Type B pancreatic cell (in vitro differentiated cells): ENCODE measurements around the gene MC4R. TPM values are rescaled to one million over a fixed set of nuclear protein-coding genes. Genes with fewer than 3 reads are reported as not detected.
"Not testable (repeated sequence)": the region's sequence is repeated elsewhere in the genome, so short reads cannot be mapped to it uniquely, and the experiment has no call there.

Experiments
- DNase-seq: peaks from one replicate; pipeline ENCODE4 v3.0.0; 2021; ENCODE audit warnings: mixed read lengths; ENCODE audit not compliant: unreplicated experiment; ENCODE audit errors: extremely low spot score
- H3K27ac Mint-ChIP-seq: 2 replicates; pipeline ENCODE4 v1.8.0; 2021; ENCODE audit warnings: mild to moderate bottlenecking, mixed read lengths
- H3K27me3 Mint-ChIP-seq: 2 replicates; pipeline ENCODE4 v1.8.0; 2021; ENCODE audit warnings: mixed read lengths
- H3K36me3 Mint-ChIP-seq: 2 replicates; pipeline ENCODE4 v1.8.0; 2021; ENCODE audit warnings: mixed read lengths
- H3K4me1 Mint-ChIP-seq: one replicate; pipeline ENCODE4 v1.8.0; 2021; ENCODE audit warnings: mixed read lengths; ENCODE audit not compliant: unreplicated experiment
- H3K4me3 Mint-ChIP-seq: 2 replicates; pipeline ENCODE4 v1.8.0; 2021; ENCODE audit warnings: mild to moderate bottlenecking, mixed read lengths
- H3K9me3 Mint-ChIP-seq: 2 replicates; pipeline ENCODE4 v1.8.0; 2021; ENCODE audit warnings: mixed read lengths
- long read RNA-seq: library from polyadenylated mRNA; unstranded; transcript quantifications from one replicate; pipeline ENCODE4 v2.0.0, GENCODE V29; 2020
- total RNA-seq: library from RNA; stranded (reverse); gene quantifications from 2 replicates; pipeline ENCODE4 v1.2.1, GENCODE V29; 2021; ENCODE audit warnings: low replicate concordance
- TF ChIP-seq, protein P1 (sequence below): fragments of 200-600 bp; sonication (generic); conservative IDR thresholded peaks from 2 replicates; pipeline ENCODE4 v1.5.0; 2021; ENCODE audit warnings: antibody characterized with exemption, mild to moderate bottlenecking

The MC4R gene
- total RNA-seq: 1.3 TPM in 1 of 2 replicates, not detected in the other
- long read RNA-seq: 0 reads

- Mint-ChIP-seq H3K4me3 (peak within 1 kb of the TSS; percentile 77), H3K27ac (no peak within 1 kb of the TSS), H3K4me1 (peaks cover 9% of the 10 kb centered on the region), H3K9me3 (no peaks in the 10 kb centered on the region), H3K36me3 (no peaks in the 10 kb centered on the region), H3K27me3 (peaks cover 5% of the 10 kb centered on the region)
- DNase-seq: no peak
- TF ChIP-seq, protein P1, sequence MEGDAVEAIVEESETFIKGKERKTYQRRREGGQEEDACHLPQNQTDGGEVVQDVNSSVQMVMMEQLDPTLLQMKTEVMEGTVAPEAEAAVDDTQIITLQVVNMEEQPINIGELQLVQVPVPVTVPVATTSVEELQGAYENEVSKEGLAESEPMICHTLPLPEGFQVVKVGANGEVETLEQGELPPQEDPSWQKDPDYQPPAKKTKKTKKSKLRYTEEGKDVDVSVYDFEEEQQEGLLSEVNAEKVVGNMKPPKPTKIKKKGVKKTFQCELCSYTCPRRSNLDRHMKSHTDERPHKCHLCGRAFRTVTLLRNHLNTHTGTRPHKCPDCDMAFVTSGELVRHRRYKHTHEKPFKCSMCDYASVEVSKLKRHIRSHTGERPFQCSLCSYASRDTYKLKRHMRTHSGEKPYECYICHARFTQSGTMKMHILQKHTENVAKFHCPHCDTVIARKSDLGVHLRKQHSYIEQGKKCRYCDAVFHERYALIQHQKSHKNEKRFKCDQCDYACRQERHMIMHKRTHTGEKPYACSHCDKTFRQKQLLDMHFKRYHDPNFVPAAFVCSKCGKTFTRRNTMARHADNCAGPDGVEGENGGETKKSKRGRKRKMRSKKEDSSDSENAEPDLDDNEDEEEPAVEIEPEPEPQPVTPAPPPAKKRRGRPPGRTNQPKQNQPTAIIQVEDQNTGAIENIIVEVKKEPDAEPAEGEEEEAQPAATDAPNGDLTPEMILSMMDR: no peak
Measured at GRCh38 chr18:60372596-60372995, at the start of gene MC4R. Gene MC4R (minus strand): TSS chr18:60372775. CDS start chr18:60372349, 426 bp downstream.

DNA sequence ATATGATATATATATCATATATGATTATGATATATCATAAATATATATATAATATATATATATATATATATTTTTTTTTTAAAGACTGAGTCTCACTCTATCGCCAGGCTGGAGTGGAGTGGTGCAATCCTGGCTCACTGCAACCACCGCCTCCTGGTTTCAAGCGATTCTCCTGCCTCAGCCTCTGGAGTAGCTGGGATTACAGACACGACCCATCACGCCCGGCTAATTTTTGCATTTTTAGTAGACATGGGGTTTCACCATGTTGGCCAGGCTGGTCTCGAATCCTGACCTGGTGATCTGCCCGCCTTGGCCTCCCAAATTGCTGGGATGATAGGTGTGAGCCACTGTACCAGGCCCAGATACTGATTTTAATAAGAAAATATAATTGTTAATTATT is 49.7 kb upstream of the MC4R start:
- not testable (repeated sequence) for H3K9me3 Mint-ChIP-seq, H3K27ac Mint-ChIP-seq, H3K36me3 Mint-ChIP-seq, H3K27me3 Mint-ChIP-seq, H3K4me1 Mint-ChIP-seq, DNase-seq, H3K4me3 Mint-ChIP-seq

- H3K36me3 Mint-ChIP-seq: no peaks in the 10 kb centered on the region
- no peak for DNase-seq
- no peak overlapping the region for H3K4me3 Mint-ChIP-seq
- H3K27ac Mint-ChIP-seq: no peak overlapping the region
- TF ChIP-seq, protein P1: no peak
- H3K9me3 Mint-ChIP-seq: no peaks in the 10 kb centered on the region
- no peaks in the 10 kb centered on the region for H3K4me1 Mint-ChIP-seq
- no peaks in the 10 kb centered on the region for H3K27me3 Mint-ChIP-seq
Measured at GRCh38 chr18:60421356-60422118, 49.0 kb upstream of the MC4R start.

- Mint-ChIP-seq H3K27me3 (no peaks in the 10 kb centered on the region), H3K9me3 (no peaks in the 10 kb centered on the region), H3K27ac (no peak overlapping the region), H3K4me1 (no peaks in the 10 kb centered on the region), H3K36me3 (no peaks in the 10 kb centered on the region), H3K4me3 (no peak overlapping the region)
- DNase-seq: no peak
- TF ChIP-seq, protein P1: no peak
Measured at GRCh38 chr18:60417946-60418345, 45.4 kb upstream of the MC4R start.

DNA sequence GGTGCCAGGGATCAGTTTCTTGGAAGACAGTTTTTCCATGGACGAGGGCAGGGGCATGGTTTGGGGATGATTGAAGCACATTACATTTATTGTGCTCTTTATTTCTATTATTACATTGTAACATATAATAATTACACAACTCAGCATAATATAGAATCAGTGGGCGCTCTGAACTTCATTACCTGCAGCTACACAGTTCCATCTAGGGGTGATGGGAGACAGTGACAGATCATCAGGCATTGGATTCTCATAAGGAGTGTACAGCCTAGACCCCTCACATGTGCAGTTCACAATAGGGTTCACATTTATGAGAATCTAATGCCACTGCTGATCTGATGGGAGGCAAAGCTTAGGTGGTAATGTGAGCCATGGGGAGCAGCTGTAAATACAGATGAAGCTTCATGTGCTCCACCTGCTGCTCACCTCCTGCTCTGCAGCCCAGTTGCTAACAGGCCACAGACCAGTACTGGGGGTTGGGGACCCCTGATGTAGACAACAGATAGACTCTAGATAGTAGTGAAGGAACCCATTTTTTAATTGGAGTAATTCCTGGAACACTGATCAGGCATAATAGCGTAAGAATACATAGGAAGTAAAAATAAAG is 41.5 kb upstream of the MC4R start:
- DNase-seq: no peak
- H3K27me3 Mint-ChIP-seq: no peaks in the 10 kb centered on the region
- no peaks in the 10 kb centered on the region for H3K36me3 Mint-ChIP-seq
- no peak overlapping the region for H3K27ac Mint-ChIP-seq
- no peaks in the 10 kb centered on the region for H3K9me3 Mint-ChIP-seq
- no peaks in the 10 kb centered on the region for H3K4me1 Mint-ChIP-seq
- no peak overlapping the region for H3K4me3 Mint-ChIP-seq
- TF ChIP-seq, protein P1: peak; percentile 53

GRCh38 chr18:60411715-60412114 is 39.1 kb upstream of the MC4R start:
- TF ChIP-seq, protein P1: peak; percentile 32
- Mint-ChIP-seq H3K27me3 (no peaks in the 10 kb centered on the region), H3K9me3 (no peaks in the 10 kb centered on the region), H3K4me3 (no peak overlapping the region), H3K36me3 (no peaks in the 10 kb centered on the region), H3K4me1 (no peaks in the 10 kb centered on the region), H3K27ac (no peak overlapping the region)
- no peak for DNase-seq
